Measurements from ENCODE around the gene EVPLL. TPM values are rescaled to one million over a fixed set of nuclear protein-coding genes. Genes with fewer than 3 reads are reported as not detected.
"Not testable (repeated sequence)": the region's sequence is repeated elsewhere in the genome, so short reads cannot be mapped to it uniquely, and the experiment has no call there.

The EVPLL gene
- total RNA-seq, 6 donors from 2014 or later: 1.00 to 10.5 (median 2.3) TPM

DNA sequence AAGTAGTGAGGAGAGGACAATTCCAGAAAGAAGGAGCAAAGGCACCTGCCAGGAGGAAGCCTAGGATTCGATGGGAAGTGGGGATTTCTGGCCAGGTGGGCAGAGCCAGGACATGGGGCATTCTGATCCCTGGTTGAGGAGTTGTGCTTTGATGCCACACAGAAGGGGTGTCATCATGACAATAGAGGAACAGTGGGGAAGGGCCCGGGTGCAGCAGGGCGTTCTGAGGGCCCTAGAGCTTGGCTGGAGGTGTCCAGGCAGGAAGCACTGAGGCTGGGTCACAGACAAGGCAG, 4.3 kb downstream of the EVPLL start:
- no peak overlapping the region for H3K4me3 ChIP-seq
- H3K27me3 ChIP-seq: no peaks in the 10 kb centered on the region
- H3K4me1 ChIP-seq: peaks cover 0 to 15% (median 13%) of the 10 kb centered on the region in 4 donors
- DNase-seq (no peak), ATAC-seq (ENCODE audit: low FRiP score in 2 of 2) (no peak)
- no peaks in the 10 kb centered on the region for H3K36me3 ChIP-seq
- H3K27ac ChIP-seq: no peak overlapping the region
- WGBS, 2 donors: 79 to 95% methylated on average over 3 of the region's 3 CpGs
- H3K9me3 ChIP-seq: no peaks in the 10 kb centered on the region
- TF ChIP-seq EP300 (IDR thresholded peaks at IDR 0.05) (no peak), POLR2AphosphoS5 (IDR thresholded peaks at IDR 0.05) (no peak), POLR2A (IDR thresholded peaks at IDR 0.05) (no peak)
- TF ChIP-seq, protein P1, sequence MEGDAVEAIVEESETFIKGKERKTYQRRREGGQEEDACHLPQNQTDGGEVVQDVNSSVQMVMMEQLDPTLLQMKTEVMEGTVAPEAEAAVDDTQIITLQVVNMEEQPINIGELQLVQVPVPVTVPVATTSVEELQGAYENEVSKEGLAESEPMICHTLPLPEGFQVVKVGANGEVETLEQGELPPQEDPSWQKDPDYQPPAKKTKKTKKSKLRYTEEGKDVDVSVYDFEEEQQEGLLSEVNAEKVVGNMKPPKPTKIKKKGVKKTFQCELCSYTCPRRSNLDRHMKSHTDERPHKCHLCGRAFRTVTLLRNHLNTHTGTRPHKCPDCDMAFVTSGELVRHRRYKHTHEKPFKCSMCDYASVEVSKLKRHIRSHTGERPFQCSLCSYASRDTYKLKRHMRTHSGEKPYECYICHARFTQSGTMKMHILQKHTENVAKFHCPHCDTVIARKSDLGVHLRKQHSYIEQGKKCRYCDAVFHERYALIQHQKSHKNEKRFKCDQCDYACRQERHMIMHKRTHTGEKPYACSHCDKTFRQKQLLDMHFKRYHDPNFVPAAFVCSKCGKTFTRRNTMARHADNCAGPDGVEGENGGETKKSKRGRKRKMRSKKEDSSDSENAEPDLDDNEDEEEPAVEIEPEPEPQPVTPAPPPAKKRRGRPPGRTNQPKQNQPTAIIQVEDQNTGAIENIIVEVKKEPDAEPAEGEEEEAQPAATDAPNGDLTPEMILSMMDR (IDR thresholded peaks at IDR 0.05): no peak

DNA sequence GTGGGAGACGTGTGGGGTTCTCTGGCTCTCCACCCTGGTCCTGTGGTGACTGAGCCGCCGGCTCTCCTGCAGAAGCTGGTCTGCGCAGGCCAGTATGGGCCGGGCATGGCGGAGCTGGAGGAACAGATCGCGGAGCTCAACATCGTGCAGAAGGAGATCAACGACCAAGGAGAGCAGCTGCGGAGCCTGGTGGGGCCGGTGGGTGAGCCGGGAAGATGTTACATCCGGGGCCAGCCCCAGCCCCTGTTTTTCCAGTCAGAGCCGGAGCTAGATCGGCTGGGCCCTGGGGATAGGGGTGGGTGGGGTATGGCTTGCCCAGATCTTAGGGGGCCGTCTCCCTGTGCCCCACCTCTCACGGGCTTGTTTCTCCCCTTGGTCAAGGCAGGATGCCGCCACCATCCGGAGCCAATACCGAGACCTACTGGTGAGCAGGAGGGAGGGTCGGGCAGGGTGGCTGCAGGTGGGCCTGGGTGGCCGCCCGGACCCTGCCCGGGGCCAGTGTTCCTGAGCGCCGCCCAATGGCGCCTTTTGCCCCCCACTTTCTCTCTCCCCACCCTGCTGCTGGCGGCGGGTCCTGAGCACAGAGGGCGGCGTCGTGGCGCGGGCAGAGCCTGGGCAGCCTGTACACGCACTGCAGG, 5.0 kb downstream of the EVPLL start:
- no peak for TF ChIP-seq POLR2A (IDR thresholded peaks at IDR 0.05)
- TF ChIP-seq, protein P1 (IDR thresholded peaks at IDR 0.05): no peak
- 66 to 87% methylated on average over 9 to 27 of the region's 36 CpGs for WGBS, 2 donors
- ATAC-seq (ENCODE audit: low FRiP score in 2 of 2) (no peak), DNase-seq (peak in 1 of 2 donors; percentile 73)
- Histone ChIP-seq H3K4me1 (peaks cover 0 to 14% (median 8%) of the 10 kb centered on the region in 4 donors), H3K9me3 (no peaks in the 10 kb centered on the region), H3K27ac (no peak overlapping the region), H3K27me3 (no peaks in the 10 kb centered on the region), H3K36me3 (no peaks in the 10 kb centered on the region), H3K4me3 (no peak overlapping the region)

DNA sequence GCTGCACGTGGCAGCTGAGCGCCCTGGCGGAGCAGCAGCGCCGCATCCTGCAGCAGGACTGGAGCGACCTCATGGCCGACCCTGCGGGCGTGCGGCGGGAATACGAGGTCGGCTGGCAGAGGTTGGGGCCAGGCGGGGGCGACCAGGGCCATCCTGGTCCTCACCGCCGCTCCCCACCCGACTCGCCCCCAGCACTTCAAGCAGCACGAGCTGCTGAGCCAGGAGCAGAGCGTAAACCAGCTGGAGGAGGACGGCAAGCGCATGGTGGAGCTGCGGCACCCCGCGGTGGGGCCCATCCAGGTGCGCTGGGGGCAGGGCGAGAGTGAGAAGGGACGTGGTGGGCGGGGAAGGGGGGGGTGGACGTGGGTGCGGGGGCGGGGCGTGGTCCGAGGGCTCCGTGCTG, 5.5 kb downstream of the EVPLL start:
- not testable (repeated sequence) for H3K36me3 ChIP-seq; H3K27ac ChIP-seq; ATAC-seq (ENCODE audit: low FRiP score in 2 of 2); H3K4me3 ChIP-seq; H3K9me3 ChIP-seq; H3K27me3 ChIP-seq; H3K4me1 ChIP-seq
- DNase-seq: peak in 1 of 2 donors; percentile 82
- 53% methylated on average over 13 of the region's 36 CpGs; no CpG with 5 or more reads in 1 of the 2 donors for WGBS, 2 donors

DNA sequence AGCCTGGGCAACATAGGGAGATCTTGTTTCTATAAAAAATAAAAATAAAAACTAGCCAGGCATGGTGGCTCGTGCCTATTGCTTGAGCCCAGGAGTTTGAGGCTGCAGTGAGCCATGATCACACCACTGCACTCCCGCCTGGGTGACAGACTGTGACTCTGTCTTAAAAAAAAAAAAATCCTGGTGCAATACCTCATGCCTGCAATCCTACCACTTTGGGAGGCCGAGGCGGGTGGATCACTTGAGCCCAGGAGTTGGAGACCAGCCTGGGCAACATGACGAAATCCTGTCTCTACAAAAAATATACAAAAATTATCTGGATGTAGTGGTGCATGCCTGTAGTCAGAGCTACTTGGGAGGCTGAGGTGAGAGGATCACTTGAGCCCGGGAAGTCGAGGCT, 6.7 kb downstream of the EVPLL start:
- H3K4me3 ChIP-seq; H3K27ac ChIP-seq; ATAC-seq (ENCODE audit: low FRiP score in 2 of 2); H3K36me3 ChIP-seq; H3K27me3 ChIP-seq; H3K4me1 ChIP-seq; DNase-seq; H3K9me3 ChIP-seq: not testable (repeated sequence)
- WGBS, 2 donors: 75 to 88% methylated on average over 7 of the region's 7 CpGs

DNA sequence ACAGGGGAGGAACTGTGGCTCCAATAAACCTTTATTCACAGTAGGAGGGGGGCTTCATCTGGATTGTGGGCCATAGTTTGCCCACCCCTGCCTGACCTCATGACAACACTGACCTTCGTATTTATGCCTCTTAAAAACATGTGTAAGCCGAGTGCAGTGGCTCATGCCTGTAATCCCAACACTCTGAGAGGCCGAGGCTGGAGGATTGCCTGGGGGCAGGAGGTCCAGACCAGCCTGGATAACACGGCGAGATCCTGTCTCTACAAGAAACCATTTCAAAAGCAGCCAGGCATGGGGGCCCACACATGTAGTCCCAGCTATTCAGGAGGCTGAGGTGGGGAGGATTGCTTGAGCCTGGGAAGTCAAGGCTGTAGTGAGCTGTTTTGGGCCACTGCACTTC, 10.0 kb downstream of the EVPLL start:
- H3K9me3 ChIP-seq; DNase-seq; H3K27me3 ChIP-seq; H3K4me1 ChIP-seq; H3K4me3 ChIP-seq; ATAC-seq (ENCODE audit: low FRiP score in 2 of 2); H3K27ac ChIP-seq; H3K36me3 ChIP-seq: not testable (repeated sequence)
- WGBS, 2 donors: 80 to 81% methylated on average over 5 of the region's 5 CpGs

DNA sequence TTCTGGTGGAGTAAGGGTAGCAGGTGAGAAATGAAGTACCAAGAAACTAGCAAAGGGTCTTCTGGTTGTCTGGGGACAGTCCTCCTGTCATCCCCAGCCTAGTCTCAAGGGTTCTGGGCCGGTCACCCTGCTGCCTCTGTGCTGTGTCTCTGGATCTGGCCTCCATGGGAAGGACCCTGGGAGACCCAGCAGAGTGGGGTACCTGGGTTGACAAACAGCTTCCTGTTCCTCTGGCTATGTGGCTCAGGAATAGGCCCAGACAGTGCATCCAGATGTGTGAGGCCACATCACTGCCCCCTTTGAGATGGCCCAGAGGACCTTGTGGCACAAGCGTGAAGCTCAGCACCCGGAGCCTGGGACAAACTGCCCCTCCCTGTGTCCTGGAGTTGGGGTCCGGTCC, 10.7 kb downstream of the EVPLL start:
- H3K4me1 ChIP-seq, H3K27ac ChIP-seq, H3K4me3 ChIP-seq, H3K27me3 ChIP-seq, H3K36me3 ChIP-seq, H3K9me3 ChIP-seq, DNase-seq: not testable (repeated sequence)
- 71 to 90% methylated on average over 1 to 4 of the region's 4 CpGs for WGBS, 2 donors
- peak in 1 of 2 donors; percentile 39 for ATAC-seq (ENCODE audit: low FRiP score in 2 of 2)

DNA sequence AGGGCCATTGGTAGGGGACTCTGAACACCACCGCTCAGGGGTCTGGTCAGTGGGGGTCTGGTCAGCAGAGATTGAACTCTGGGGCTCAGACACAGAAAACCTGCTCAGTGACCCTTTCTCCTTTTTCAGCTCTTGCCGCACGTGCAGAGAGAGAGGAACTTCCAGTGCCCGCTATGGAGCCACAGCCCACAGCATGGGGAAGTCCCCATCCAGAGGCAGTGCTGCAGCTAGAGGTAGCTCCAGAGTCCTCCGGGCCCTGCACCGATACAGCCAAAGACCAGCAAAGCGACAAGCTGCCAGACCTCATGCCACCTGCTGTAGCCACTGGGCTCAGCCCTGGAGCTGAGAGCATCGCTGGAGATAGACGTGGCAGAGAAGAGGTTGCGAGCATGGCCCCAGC, 11.2 kb downstream of the EVPLL start:
- ATAC-seq (ENCODE audit: low FRiP score in 2 of 2): peak; percentile 45 to 56
- not testable (repeated sequence) for H3K36me3 ChIP-seq, H3K27me3 ChIP-seq, H3K9me3 ChIP-seq, H3K4me1 ChIP-seq, H3K27ac ChIP-seq, DNase-seq, H3K4me3 ChIP-seq
- 100% methylated on average over 1 of the region's 10 CpGs; no CpG with 5 or more reads in 1 of the 2 donors for WGBS, 2 donors

DNA sequence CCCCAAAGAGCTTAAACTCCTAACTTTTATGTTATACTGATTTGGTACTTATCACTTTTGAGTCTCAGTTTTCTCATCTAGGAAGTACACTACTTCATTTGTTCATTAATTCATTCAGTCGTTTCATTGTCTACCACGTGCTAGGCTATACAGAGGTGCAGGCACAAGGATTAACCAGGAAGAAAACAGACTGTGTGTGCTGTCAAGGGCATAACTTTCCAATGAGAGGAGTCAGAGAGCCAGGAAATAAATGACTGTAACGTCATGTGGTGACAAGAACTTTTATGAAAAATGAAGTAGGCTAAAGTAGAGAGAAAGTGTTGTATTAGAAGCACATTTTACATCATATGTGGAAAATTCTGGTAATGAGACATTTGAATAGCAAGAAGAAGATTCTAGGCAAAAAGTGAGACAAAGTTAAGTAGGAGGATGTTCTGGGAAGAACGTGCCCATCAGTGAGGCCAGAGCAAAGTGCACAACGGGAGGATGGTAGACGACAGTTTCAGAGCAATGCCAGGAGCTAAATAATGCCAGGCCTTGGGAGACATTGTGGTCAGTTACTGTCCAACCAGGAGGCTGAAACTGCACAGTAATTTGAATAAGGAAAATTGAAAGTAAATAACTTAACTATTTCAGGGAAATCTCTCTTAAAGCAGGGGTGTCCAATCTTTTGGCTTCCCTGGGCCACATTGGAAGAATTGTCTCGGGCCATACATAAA, 24.5 kb downstream of the EVPLL start:
- H3K27me3 ChIP-seq; H3K27ac ChIP-seq; H3K4me1 ChIP-seq; H3K4me3 ChIP-seq; DNase-seq; H3K9me3 ChIP-seq; H3K36me3 ChIP-seq; ATAC-seq (ENCODE audit: low FRiP score in 2 of 2): not testable (repeated sequence)
- WGBS, 2 donors: 55 to 62% methylated on average over 7 of the region's 7 CpGs

DNA sequence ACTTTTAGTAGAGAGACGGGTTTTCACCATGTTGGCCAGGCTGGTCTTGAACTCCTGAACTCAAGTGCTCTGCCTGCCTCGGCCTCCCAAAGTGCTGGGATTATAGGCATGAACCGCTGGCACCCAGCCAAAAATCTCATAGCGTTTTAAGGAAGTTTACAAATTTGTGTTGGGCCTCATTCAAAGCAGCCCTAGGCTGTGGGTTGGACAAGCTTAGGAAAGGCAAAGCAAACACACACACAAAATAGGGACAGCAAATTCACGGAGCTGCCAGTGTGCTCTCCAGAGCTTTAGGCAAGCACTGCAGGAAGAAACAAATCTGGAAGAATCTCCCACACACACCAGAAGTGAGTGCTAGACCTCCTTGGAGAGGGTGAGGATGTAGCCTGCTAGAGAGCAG, 25.6 kb downstream of the EVPLL start:
- H3K27ac ChIP-seq, H3K4me3 ChIP-seq, H3K27me3 ChIP-seq, H3K9me3 ChIP-seq, DNase-seq, H3K36me3 ChIP-seq, H3K4me1 ChIP-seq: not testable (repeated sequence)
- 0 to 17% methylated on average over 2 to 3 of the region's 5 CpGs for WGBS, 2 donors
- ATAC-seq (ENCODE audit: low FRiP score in 2 of 2): peak in 1 of 2 donors; percentile 26

DNA sequence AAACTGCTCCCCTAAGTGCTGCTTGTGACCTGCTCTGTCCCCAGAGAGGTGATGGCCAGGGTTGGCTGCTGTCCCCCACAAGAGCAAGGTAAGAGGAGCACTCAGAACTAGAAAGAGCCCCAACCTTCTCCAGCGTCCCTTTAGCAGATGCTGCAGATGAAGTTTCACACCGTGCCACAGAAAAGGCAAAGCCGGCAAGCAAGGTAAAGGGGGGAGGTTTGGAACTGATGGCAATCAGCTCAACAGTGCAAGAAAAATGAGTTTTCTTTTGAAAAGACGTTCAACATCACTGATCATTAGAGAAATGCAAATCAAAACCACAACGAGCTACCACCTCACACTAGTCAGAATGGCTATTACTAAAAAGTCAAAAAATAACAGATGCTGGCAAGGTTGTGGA, 26.0 kb downstream of the EVPLL start:
- H3K4me3 ChIP-seq; H3K4me1 ChIP-seq; ATAC-seq (ENCODE audit: low FRiP score in 2 of 2); H3K36me3 ChIP-seq; H3K27me3 ChIP-seq; H3K9me3 ChIP-seq; DNase-seq; H3K27ac ChIP-seq: not testable (repeated sequence)
- no CpG with 5 or more reads among the region's 5 CpGs for WGBS, 2 donors

- not testable (repeated sequence) for H3K27me3 ChIP-seq; H3K4me1 ChIP-seq; DNase-seq; ATAC-seq (ENCODE audit: low FRiP score in 2 of 2); H3K9me3 ChIP-seq; H3K4me3 ChIP-seq; H3K36me3 ChIP-seq; H3K27ac ChIP-seq
- 41 to 48% methylated on average over 3 of the region's 3 CpGs for WGBS, 2 donors
Observed at GRCh38 chr17:18408906-18409305, 31.3 kb downstream of the EVPLL start.
